GM10248 (cell line): ENCODE measurements around the gene COL9A3.

Source experiments
- CTCF ChIA-PET: fragments of 300-600 bp; sonication (Branson Sonifier 250); formaldehyde crosslinking; extraction: SDS; loops from one replicate; lab custom pipeline; 2021; ENCODE audit warnings: antibody characterized with exemption; lab: Yijun Ruan, JAX
- POLR2A ChIA-PET: fragments of 350-650 bp; sonication (Branson Sonifier 250); formaldehyde crosslinking; extraction: SDS; loops from one replicate; lab custom pipeline; 2020; ENCODE audit warnings: antibody characterized with exemption; lab: Yijun Ruan, JAX
- DNase-seq: peaks from one replicate; pipeline ENCODE4 v3.0.0; 2012; ENCODE audit errors: extremely low spot score
- CTCF ChIP-seq: IDR thresholded peaks from 2 replicates; pipeline ENCODE4 v1.5.1; 2012; ENCODE audit warnings: mild to moderate bottlenecking, low read depth; ENCODE audit errors: extremely low read depth, missing control alignments, control extremely low read depth

The COL9A3 gene

GRCh38 chr20:62804021-62804626 lies 12.7 kb upstream of the COL9A3 start:
- no peak for DNase-seq
- POLR2A ChIA-PET, result no interaction called here
- TF ChIP-seq CTCF, result peak; percentile 2
- CTCF ChIA-PET, result interaction anchor here (1.0 to 1.5 kb wide), 2 partner anchors 31 to 304 kb away, joined by 3 to 5 read pairs; no protein-coding TSS in a partner anchor

GRCh38 chr20:62804627-62805154 lies 12.2 kb upstream of the COL9A3 start, which contains the start of gene OGFR:
Gene OGFR, plus strand, starts transcription at chr20:62804835. Its CDS starts 25 bp downstream, at chr20:62804860.
- DNase-seq, result peak; percentile 91
- ChIA-PET POLR2A (no interaction called here), CTCF (interaction anchor here (1.5 kb wide), 1 partner anchor 305 kb away, joined by 5 read pairs; no protein-coding TSS in a partner anchor)
- no peak for TF ChIP-seq CTCF

- no peak for DNase-seq
- no peak for TF ChIP-seq CTCF
- ChIA-PET CTCF (interaction anchor here (1.5 kb wide), 1 partner anchor 305 kb away, joined by 5 read pairs; no protein-coding TSS in a partner anchor), POLR2A (no interaction called here)
Measured at GRCh38 chr20:62805155-62805710, 11.6 kb upstream of the COL9A3 start.

GRCh38 chr20:62805711-62806382 lies 11.0 kb upstream of the COL9A3 start:
- POLR2A ChIA-PET, result no interaction called here
- no peak for TF ChIP-seq CTCF
- CTCF ChIA-PET, result interaction anchor here (1.5 kb wide), 1 partner anchor 306 kb away, joined by 5 read pairs; no protein-coding TSS in a partner anchor
- DNase-seq, result no peak

GRCh38 chr20:62806383-62807050 lies 10.3 kb upstream of the COL9A3 start:
- ChIA-PET POLR2A (no interaction called here), CTCF (interaction anchor here (0.9 to 2.4 kb wide), 2 partner anchors 10 to 19 kb away, joined by 3 to 9 read pairs; partner anchors contain the start of gene COL9A3)
- DNase-seq, result no peak
- TF ChIP-seq CTCF, result no peak
